Ecto neural progenitor cell (in vitro differentiated cells): ENCODE results near the gene FABP7.

Experiments used
- DNase-seq: peaks from one replicate; pipeline ENCODE4 v3.0.0-alpha.2; 2018; ENCODE audit warnings: low spot score

Gene FABP7

GRCh38 chr6:122758927-122759334, 20.6 kb upstream of the FABP7 start:
- no peak for DNase-seq

- no peak for DNase-seq
Observed at GRCh38 chr6:122760330-122760729, 19.2 kb upstream of the FABP7 start.

GRCh38 chr6:122766256-122766655, 13.3 kb upstream of the FABP7 start:
- no peak for DNase-seq

GRCh38 chr6:122770835-122771601, 8.5 kb upstream of the FABP7 start:
- DNase-seq = no peak

GRCh38 chr6:122772724-122773415, 6.6 kb upstream of the FABP7 start:
- no peak for DNase-seq

GRCh38 chr6:122775975-122776374, 3.5 kb upstream of the FABP7 start:
- no peak for DNase-seq

GRCh38 chr6:122778302-122778701, 1.2 kb upstream of the FABP7 start:
- DNase-seq = no peak

- DNase-seq = peak; percentile 86
Observed at GRCh38 chr6:122778985-122779661, 393 bp upstream of the FABP7 start.

GRCh38 chr6:122780114-122780513, 598 bp downstream of the FABP7 start:
- no peak for DNase-seq

- no peak for DNase-seq
Observed at GRCh38 chr6:122781716-122782115, 2.2 kb downstream of the FABP7 start.

GRCh38 chr6:122783401-122783800, 3.9 kb downstream of the FABP7 start:
- no peak for DNase-seq

- DNase-seq = no peak
Observed at GRCh38 chr6:122785891-122786290, 6.4 kb downstream of the FABP7 start.

GRCh38 chr6:122787721-122788120, 8.2 kb downstream of the FABP7 start:
- DNase-seq = no peak

- DNase-seq = no peak
Observed at GRCh38 chr6:122788208-122788607, 8.7 kb downstream of the FABP7 start.

GRCh38 chr6:122788663-122789181, 9.2 kb downstream of the FABP7 start:
- no peak for DNase-seq

- peak; percentile 91 for DNase-seq
Observed at GRCh38 chr6:122789182-122790027, 9.9 kb downstream of the FABP7 start, which contains the start of gene SMPDL3A. TSS of gene SMPDL3A (plus strand) at chr6:122789258. CDS start at chr6:122789347, 89 bp downstream.

- no peak for DNase-seq
Observed at GRCh38 chr6:122790028-122790422, 10.5 kb downstream of the FABP7 start.

GRCh38 chr6:122790423-122791309, 11.2 kb downstream of the FABP7 start:
- no peak for DNase-seq

- DNase-seq = no peak
Observed at GRCh38 chr6:122791310-122791679, 11.8 kb downstream of the FABP7 start.

- no peak for DNase-seq
Observed at GRCh38 chr6:122792766-122793165, 13.2 kb downstream of the FABP7 start.

GRCh38 chr6:122797537-122797936, 18.0 kb downstream of the FABP7 start:
- no peak for DNase-seq
